B cell (primary cell): ENCODE results near the gene OR52A1.

Experiments used
- CTCF ChIP-seq: fragments of 200-600 bp; IDR thresholded peaks from one replicate; pipeline ENCODE4 v1.8.0; 2022; ENCODE audit warnings: antibody characterized with exemption, mild to moderate bottlenecking
- EZH2 ChIP-seq: IDR thresholded peaks from 2 replicates; pipeline ENCODE4 v1.6.1; 2012; ENCODE audit warnings: borderline replicate concordance, low read depth, mild to moderate bottlenecking, moderate library complexity, low read length; ENCODE audit not compliant: insufficient read depth, poor library complexity, severe bottlenecking

GRCh38 chr11:5129457-5129877 is 25.1 kb downstream of the OR52A1 start:
- TF ChIP-seq CTCF (no peak), EZH2 (no peak)
